Upper lobe of left lung (tissue), 4 donors: ENCODE results near the gene CTLA4.

Experiments used
- EP300 ChIP-seq, 4 donors: sonication (generic); formaldehyde crosslinking; IDR thresholded peaks; one replicate each; pipeline ENCODE4 v1.5.1; 2017; ENCODE audit warnings: antibody characterized with exemption in 4 of 4, control low read depth in 2 of 4
- POLR2A ChIP-seq, 4 donors: fragments of 450-650 bp; IDR thresholded peaks; one replicate each; pipeline ENCODE4 v1.5.1; 2016 to 2017; ENCODE audit warnings: antibody characterized with exemption in 4 of 4, mild to moderate bottlenecking in 2 of 4
- TF ChIP-seq, protein P1 (sequence below), 6 experiments: fragments of 450-650 bp in 4 of 6; fragments of 200-600 bp in 2 of 6; sonication (generic) in 2 of 6; IDR thresholded peaks; one replicate each; pipeline ENCODE4 v1.5.1; 2016 to 2019; ENCODE audit warnings: antibody characterized with exemption in 6 of 6

DNA sequence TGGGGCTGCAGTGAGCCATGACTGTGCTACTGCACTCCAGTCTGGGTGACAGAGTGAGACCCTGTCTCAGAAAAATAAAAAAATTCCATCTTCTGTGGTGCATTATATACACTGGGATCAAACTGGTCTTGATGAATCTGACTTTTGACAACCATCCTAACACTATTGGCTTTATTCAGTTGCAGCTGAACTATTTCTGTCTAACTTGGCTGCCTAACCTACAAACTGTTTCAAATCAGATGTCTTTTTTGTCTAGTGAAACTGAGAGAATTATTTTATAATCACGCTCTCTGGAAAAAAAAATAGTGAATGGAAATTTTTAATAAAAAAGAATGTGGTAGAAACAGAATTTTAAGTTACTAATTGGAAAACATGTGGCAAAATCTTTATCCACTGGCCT is 15.0 kb downstream of the CTLA4 start:
- TF ChIP-seq, protein P1, sequence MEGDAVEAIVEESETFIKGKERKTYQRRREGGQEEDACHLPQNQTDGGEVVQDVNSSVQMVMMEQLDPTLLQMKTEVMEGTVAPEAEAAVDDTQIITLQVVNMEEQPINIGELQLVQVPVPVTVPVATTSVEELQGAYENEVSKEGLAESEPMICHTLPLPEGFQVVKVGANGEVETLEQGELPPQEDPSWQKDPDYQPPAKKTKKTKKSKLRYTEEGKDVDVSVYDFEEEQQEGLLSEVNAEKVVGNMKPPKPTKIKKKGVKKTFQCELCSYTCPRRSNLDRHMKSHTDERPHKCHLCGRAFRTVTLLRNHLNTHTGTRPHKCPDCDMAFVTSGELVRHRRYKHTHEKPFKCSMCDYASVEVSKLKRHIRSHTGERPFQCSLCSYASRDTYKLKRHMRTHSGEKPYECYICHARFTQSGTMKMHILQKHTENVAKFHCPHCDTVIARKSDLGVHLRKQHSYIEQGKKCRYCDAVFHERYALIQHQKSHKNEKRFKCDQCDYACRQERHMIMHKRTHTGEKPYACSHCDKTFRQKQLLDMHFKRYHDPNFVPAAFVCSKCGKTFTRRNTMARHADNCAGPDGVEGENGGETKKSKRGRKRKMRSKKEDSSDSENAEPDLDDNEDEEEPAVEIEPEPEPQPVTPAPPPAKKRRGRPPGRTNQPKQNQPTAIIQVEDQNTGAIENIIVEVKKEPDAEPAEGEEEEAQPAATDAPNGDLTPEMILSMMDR (IDR thresholded peaks at IDR 0.05) = no peak
- TF ChIP-seq EP300 (IDR thresholded peaks at IDR 0.05) (no peak), POLR2A (IDR thresholded peaks at IDR 0.05) (no peak)
